A673 (cell line): ENCODE results near the gene LVRN. TPM values are rescaled to one million over a fixed set of nuclear protein-coding genes. Genes with fewer than 3 reads are reported as not detected.
"Not testable (repeated sequence)": the region's sequence is repeated elsewhere in the genome, so short reads cannot be mapped to it uniquely, and the experiment has no call there.

Experiments
- Bru-seq: library from RNA; stranded (reverse); fragments of 400-500 nt; gene quantifications from one replicate; lab custom pipeline; 2021; lab: Mats Ljungman, UMichigan
- BruChase-seq, 2 experiments: library from RNA; stranded (reverse); fragments of 400-500 nt; gene quantifications; one replicate each; lab custom pipeline; 2021; lab: Mats Ljungman, UMichigan
- BruUV-seq: library from RNA; stranded (reverse); fragments of 400-500 nt; replicated peaks from 2 replicates; lab custom pipeline; 2021; lab: Mats Ljungman, UMichigan
- CTCF ChIA-PET: fragments of 300-600 bp; sonication (Branson Sonifier 250); formaldehyde crosslinking; loops from one replicate; lab custom pipeline; 2022; ENCODE audit warnings: antibody characterized with exemption; lab: Charles Lee
- POLR2A ChIA-PET: fragments of 300-600 bp; sonication (Branson Sonifier 250); formaldehyde crosslinking; loops from one replicate; lab custom pipeline; 2022; ENCODE audit warnings: antibody characterized with exemption; ENCODE audit not compliant: low non-redundant PET; lab: Charles Lee
- DNase-seq: peaks from one replicate; pipeline ENCODE4 v3.0.0-alpha.2; 2015; ENCODE audit warnings: low spot score
- H3K27ac ChIP-seq: fragments of 200-600 bp; sonication (generic); 2 replicates; pipeline ENCODE4 v1.5.1; 2016; ENCODE audit warnings: mixed run types, low read depth, mild to moderate bottlenecking, mixed read lengths, antibody characterized with exemption, low read length; ENCODE audit not compliant: poor library complexity, severe bottlenecking
- H3K27me3 ChIP-seq: fragments of 200-600 bp; sonication (generic); replicated peaks from 2 replicates; pipeline ENCODE4 v1.6.1; 2017; ENCODE audit warnings: mixed run types, low read depth, mild to moderate bottlenecking, mixed read lengths, antibody characterized with exemption, low read length; ENCODE audit not compliant: insufficient read depth, poor library complexity
- H3K36me3 ChIP-seq: fragments of 200-600 bp; sonication (generic); 2 replicates; pipeline ENCODE4 v1.6.1; 2016; ENCODE audit warnings: mixed run types, mild to moderate bottlenecking, mixed read lengths, antibody characterized with exemption, low read length; ENCODE audit not compliant: insufficient read depth, poor library complexity, severe bottlenecking
- H3K4me1 ChIP-seq: fragments of 200-600 bp; sonication (generic); 2 replicates; pipeline ENCODE4 v1.6.1; 2017; ENCODE audit warnings: mixed run types, mild to moderate bottlenecking, mixed read lengths, antibody characterized with exemption, low read length; ENCODE audit not compliant: insufficient read depth, poor library complexity, severe bottlenecking
- H3K4me3 ChIP-seq: fragments of 200-600 bp; sonication (generic); 2 replicates; pipeline ENCODE4 v1.5.1; 2016; ENCODE audit warnings: low read depth, mixed run types, mild to moderate bottlenecking, mixed read lengths, low read length; ENCODE audit not compliant: poor library complexity, severe bottlenecking
- H3K9me3 ChIP-seq: fragments of 200-600 bp; sonication (generic); 2 replicates; pipeline ENCODE4 v1.6.1; 2016; ENCODE audit warnings: mixed run types, low read depth, mild to moderate bottlenecking, mixed read lengths, antibody characterized with exemption, low read length; ENCODE audit not compliant: poor library complexity, severe bottlenecking
- CTCF ChIP-seq: fragments of 300-800, 200-600 bp; sonication (generic); conservative IDR thresholded peaks from 2 replicates; pipeline ENCODE4 v1.5.1; 2017; ENCODE audit warnings: low read depth, mild to moderate bottlenecking, antibody characterized with exemption, low read length, moderate library complexity, mixed read lengths
- EZH2 ChIP-seq: fragments of 200-600 bp; sonication (generic); IDR thresholded peaks from 2 replicates; pipeline ENCODE4 v1.6.1; 2017; ENCODE audit warnings: borderline replicate concordance, low read depth, mild to moderate bottlenecking, mixed read lengths, antibody characterized with exemption, low read length; ENCODE audit not compliant: poor library complexity, severe bottlenecking
- intact Hi-C: fragments of 100-400 bp; cut with micrococcal nuclease; formaldehyde crosslinking; loops from one replicate; pipeline ENCODE4 v1.10.0; 2022; ENCODE audit not compliant: unreplicated experiment
- long read RNA-seq: library from polyadenylated mRNA; stranded (forward); transcript quantifications from one replicate; pipeline ENCODE4 v2.0.0, GENCODE V29; 2022
- total RNA-seq: library from RNA; stranded (reverse); gene quantifications from 2 replicates; pipeline ENCODE4 v1.2.3, GENCODE V29; 2021

The LVRN gene
- not detected in 2 replicates for total RNA-seq
- Bru-seq, nascent RNA = percentile 14 among the genes with signal in this experiment
- BruChase-seq, experiment 1, labeled RNA remaining after a 2-hour chase = percentile 30 among the genes with signal in this experiment
- BruChase-seq, experiment 2, labeled RNA remaining after a 6-hour chase = percentile 22 among the genes with signal in this experiment
- long read RNA-seq = 0 reads

- Histone ChIP-seq H3K4me1 (no peaks in the 10 kb centered on the region), H3K36me3 (no peaks in the 10 kb centered on the region), H3K27ac (no peak within 1 kb of the TSS), H3K27me3 (peaks cover 92% of the 10 kb centered on the region), H3K4me3 (no peak within 1 kb of the TSS), H3K9me3 (no peaks in the 10 kb centered on the region)
- no TSS peak for BruUV-seq
- no peak for TF ChIP-seq CTCF
- TF ChIP-seq EZH2 = no peak
- intact Hi-C loops = no loop called here
- ChIA-PET POLR2A (no interaction called here), CTCF (no interaction called here)
- DNase-seq = no peak
Observed at GRCh38 chr5:115962239-115962564, at the start of gene LVRN. TSS of gene LVRN (plus strand) at chr5:115962475. CDS start at chr5:115962618, 143 bp downstream.

GRCh38 chr5:115913623-115914400 lies 48.5 kb upstream of the LVRN start:
- intact Hi-C loops, H3K27me3 ChIP-seq, BruUV-seq, H3K4me3 ChIP-seq, POLR2A ChIA-PET, DNase-seq, CTCF ChIA-PET, H3K9me3 ChIP-seq, H3K4me1 ChIP-seq, H3K36me3 ChIP-seq, H3K27ac ChIP-seq: not testable (repeated sequence)

- Histone ChIP-seq H3K9me3 (no peaks in the 10 kb centered on the region), H3K27me3 (no peaks in the 10 kb centered on the region), H3K4me3 (no peak overlapping the region), H3K4me1 (no peaks in the 10 kb centered on the region), H3K36me3 (no peaks in the 10 kb centered on the region), H3K27ac (no peak overlapping the region)
- ChIA-PET POLR2A (interaction anchor here (0.6 kb wide), 1 partner anchor 45 kb away, joined by 3 read pairs; no protein-coding TSS in a partner anchor), CTCF (no interaction called here)
- DNase-seq = no peak
- no TSS peak for BruUV-seq
- TF ChIP-seq CTCF (no peak), EZH2 (no peak)
- intact Hi-C loops = no loop called here
Observed at GRCh38 chr5:115920171-115920725, 42.0 kb upstream of the LVRN start.

GRCh38 chr5:115928578-115929407 lies 33.5 kb upstream of the LVRN start:
- H3K4me3 ChIP-seq, POLR2A ChIA-PET, H3K9me3 ChIP-seq, DNase-seq, H3K27me3 ChIP-seq, intact Hi-C loops, H3K4me1 ChIP-seq, CTCF ChIA-PET, H3K27ac ChIP-seq, H3K36me3 ChIP-seq, BruUV-seq: not testable (repeated sequence)

GRCh38 chr5:115930171-115930570 lies 32.1 kb upstream of the LVRN start:
- intact Hi-C loops, CTCF ChIA-PET, H3K27me3 ChIP-seq, BruUV-seq, POLR2A ChIA-PET, H3K27ac ChIP-seq, DNase-seq, H3K4me3 ChIP-seq, H3K9me3 ChIP-seq, H3K4me1 ChIP-seq, H3K36me3 ChIP-seq: not testable (repeated sequence)
